Measurements from ENCODE around the gene MYRIP.
"Not testable (repeated sequence)": the region's sequence is repeated elsewhere in the genome, so short reads cannot be mapped to it uniquely, and the experiment has no call there.

GRCh38 chr3:40133886-40134575 is 324.6 kb downstream of the MYRIP start:
- TF ChIP-seq CTCF (IDR thresholded peaks at IDR 0.05; ENCODE audit: insufficient read depth, low read length, poor library complexity, severe bottlenecking); EZH2phosphoT487 (conservative IDR thresholded peaks at IDR 0.05; ENCODE audit: low read length): not testable (repeated sequence)

All from SU-DHL-6 (cell line).